Stimulated activated CD8-positive, alpha-beta memory T cell treated with anti-CD3 and anti-CD28 coated beads, Interleukin-12 subunit alpha, Interleukin-12 subunit beta, amount 100 ng/mL, for 1 hour (primary cell): ENCODE data around the gene ARHGAP30.
"Not testable (repeated sequence)": the region's sequence is repeated elsewhere in the genome, so short reads cannot be mapped to it uniquely, and the experiment has no call there.

Experiments used
- DNase-seq: peaks from one replicate; pipeline ENCODE4 v3.0.0-alpha.2; 2020; ENCODE audit warnings: low read depth

ARHGAP30 gene, protein sequence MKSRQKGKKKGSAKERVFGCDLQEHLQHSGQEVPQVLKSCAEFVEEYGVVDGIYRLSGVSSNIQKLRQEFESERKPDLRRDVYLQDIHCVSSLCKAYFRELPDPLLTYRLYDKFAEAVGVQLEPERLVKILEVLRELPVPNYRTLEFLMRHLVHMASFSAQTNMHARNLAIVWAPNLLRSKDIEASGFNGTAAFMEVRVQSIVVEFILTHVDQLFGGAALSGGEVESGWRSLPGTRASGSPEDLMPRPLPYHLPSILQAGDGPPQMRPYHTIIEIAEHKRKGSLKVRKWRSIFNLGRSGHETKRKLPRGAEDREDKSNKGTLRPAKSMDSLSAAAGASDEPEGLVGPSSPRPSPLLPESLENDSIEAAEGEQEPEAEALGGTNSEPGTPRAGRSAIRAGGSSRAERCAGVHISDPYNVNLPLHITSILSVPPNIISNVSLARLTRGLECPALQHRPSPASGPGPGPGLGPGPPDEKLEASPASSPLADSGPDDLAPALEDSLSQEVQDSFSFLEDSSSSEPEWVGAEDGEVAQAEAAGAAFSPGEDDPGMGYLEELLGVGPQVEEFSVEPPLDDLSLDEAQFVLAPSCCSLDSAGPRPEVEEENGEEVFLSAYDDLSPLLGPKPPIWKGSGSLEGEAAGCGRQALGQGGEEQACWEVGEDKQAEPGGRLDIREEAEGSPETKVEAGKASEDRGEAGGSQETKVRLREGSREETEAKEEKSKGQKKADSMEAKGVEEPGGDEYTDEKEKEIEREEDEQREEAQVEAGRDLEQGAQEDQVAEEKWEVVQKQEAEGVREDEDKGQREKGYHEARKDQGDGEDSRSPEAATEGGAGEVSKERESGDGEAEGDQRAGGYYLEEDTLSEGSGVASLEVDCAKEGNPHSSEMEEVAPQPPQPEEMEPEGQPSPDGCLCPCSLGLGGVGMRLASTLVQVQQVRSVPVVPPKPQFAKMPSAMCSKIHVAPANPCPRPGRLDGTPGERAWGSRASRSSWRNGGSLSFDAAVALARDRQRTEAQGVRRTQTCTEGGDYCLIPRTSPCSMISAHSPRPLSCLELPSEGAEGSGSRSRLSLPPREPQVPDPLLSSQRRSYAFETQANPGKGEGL

DNA sequence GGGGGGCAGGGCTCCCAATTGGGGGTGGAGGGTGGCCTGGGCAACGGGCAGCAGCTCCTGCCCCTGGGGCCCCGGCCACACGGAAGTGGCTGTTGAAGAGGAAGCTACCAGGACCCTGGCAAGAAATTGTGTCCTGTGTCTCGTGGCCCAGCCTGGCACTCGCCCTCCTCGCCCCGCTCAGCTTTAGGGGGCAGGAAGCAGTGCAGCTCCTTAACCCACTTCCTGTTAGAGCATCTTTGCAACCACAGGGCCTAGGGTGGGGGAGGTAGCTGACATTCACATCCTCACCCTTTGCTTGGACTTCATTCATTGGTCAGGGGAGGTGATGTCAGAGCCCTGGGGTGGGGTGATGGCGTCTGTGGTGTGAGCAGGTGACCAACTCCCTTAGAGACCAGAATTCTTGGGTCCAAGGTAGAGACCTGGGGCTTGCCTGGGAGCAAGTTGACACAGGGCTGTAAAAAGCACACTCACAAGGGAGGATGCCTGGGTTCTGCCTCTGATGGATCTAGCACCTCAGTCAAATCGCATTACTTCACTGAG lies at the start of gene ARHGAP30:
Gene ARHGAP30 (minus strand): TSS at position 161 of the 540 bp plus-strand sequence. CDS start 267 bp downstream, outside the sequence.
- peak; percentile 74 for DNase-seq

DNA sequence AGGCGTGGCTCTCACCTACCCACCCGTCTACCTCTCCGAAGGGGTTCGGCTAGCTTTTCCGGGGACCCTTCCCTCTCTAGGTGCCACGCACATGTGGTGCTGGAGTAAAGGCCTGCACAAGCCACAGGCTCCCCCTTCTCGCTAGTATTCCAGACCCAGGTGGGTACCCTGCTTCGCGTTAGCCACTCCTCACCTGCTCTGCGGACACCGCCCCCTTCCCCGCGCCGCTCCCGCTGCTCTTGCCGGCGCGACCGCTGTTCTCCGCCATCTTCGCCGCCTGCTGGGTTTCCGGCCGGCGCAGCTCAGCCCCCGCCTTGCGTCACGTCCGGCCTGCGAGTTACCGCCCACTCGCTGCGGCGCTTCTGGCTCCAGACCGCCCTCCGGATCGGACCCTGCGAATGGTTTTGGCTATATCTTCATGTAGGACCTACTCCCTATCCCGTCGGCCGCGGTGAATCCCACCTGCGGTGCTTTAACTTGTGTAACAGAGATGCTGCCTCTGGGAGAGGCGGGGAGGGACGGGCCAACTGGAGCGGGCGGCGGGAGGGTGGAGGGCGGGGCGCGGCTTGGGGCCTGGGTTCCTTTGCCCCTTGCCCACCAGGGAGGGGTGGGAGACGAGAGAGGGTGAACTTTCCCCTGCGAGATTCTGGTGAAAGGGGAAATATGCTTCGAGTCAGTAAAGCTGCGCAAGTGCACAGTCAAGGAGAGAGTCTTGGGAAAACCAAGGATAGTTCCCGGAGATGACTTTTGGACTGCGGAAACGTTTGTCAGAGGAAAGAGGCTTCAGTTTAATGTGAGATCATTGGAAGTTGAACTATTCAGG lies 48.3 kb upstream of the ARHGAP30 start, which contains the start of the genes NIT1 and PFDN2:
Gene NIT1 (plus strand): TSS at position 347 of the 823 bp plus-strand sequence. CDS start 72 bp downstream, at position 419.
Gene PFDN2 (minus strand): TSS at position 279 of the 823 bp plus-strand sequence. CDS start 11 bp downstream, at position 268.
- DNase-seq = peak; percentile 72

DNA sequence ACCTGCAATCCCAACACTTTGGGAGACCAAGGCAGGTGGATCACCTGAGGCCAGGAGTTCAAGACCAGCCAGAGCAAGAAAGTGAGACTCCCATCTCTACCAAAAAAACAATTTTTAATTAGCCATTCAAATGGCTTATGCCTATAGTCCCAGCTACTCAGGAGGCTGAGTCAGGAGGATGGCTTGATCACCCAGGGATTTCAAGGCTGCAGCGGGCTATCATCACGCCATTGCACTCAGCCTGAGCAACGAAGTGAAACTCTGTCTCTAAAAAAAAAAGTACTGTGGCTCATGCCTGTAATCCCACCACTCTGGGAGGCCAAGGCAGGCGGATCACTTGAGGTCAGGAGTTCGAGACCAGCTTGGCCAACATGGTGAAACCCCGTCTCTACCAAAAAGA lies 46.3 kb upstream of the ARHGAP30 start:
- not testable (repeated sequence) for DNase-seq

DNA sequence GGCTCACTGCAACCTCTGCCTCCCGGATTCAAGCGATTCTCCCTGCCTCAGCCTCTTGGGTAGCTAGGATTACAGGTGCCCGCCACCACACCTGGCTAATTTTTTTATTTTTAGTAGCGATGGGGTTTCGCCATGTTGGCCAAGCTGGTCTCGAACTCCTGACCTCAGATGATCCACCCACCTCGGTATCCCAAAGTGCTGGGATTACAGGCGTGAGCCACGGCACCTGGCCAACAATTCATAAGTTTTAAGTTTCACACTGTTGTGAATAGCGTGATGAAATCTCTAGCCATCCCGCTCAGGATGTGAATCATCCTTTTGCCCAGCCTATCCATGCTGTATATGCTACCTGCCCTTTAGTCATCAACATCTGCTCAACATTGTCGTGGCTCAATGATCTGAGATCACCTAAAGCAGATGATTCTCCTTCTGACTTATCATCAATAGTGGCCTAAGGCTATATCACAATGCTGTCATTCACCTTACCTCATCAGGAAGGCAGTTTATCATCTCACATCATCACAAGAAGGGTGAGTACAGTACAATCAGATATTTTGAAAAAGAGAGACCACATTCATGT lies 45.5 kb upstream of the ARHGAP30 start:
- DNase-seq = no peak

DNA sequence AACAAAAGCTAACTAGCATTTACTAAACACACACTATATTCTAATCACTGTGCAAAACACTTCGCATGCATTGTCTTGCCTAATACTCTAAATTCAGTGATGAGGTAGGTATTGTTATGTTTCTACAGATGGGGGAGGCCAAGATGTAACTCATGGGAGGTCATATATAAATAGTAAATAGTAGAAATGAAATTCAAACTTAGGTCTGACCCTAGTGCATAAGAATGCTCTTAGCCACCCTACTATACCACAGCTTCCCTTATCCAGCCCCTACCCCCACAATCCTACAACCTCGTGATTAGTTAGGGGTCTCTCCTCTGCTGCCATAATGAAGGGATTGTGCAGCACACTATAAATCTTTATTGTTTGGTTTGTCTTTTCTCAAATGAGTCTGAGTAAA lies 44.9 kb upstream of the ARHGAP30 start:
- DNase-seq = no peak

DNA sequence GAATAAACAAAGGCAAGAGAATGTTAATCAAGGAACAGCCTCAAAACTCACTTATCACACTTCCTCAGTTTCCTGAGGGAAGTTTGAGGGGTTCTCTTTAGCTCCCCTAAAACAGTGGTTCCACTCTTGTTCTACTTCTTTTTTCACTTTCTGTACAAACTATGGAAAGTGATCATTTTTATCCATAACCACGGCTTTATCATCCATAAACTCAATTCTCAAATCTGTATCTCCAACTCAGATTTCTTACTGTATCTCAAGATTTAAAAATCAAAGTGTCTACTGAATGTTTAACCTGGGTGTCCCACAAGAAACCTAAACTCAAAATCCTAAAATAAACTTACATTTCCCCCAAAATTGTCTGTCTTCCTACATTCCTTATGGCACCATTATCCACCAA lies 44.2 kb upstream of the ARHGAP30 start:
- no peak for DNase-seq

DNA sequence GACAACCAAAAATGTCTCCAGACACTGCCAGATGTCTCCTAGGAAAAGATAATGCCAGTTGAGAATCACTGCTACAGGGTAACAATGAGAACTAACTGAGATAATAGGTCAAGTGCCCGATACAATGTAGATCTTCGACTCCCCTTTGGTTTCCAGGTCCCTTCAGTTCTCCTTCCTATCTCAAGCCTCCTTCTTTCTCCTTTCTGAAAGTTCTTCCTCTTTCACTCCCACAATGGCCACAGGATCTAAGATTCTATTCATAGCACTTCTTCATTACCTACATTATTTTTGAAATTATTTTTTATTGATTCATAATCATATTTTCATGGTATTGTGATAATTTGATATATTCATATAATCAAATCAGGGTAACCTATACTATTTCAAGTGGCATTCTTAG lies 41.8 kb upstream of the ARHGAP30 start:
- DNase-seq = no peak

DNA sequence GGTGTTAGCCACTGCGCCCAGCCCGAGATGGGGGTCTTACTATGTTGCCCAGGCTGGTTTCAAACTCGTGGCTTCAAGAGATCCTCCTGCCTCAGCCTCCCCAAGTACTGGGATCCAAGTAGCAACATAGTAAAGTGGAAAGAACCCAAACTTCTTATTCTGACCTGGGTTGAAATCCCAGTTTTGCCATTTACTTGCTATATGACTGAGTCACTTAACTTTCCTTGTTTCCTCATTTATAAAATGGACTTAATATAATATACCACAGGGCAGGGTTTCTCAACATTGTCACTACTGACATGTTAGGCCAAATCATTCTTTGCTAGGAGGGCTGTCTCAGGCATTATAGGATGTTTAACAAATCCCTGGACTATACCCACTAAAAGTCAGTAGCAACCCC lies 41.4 kb upstream of the ARHGAP30 start:
- no peak for DNase-seq

DNA sequence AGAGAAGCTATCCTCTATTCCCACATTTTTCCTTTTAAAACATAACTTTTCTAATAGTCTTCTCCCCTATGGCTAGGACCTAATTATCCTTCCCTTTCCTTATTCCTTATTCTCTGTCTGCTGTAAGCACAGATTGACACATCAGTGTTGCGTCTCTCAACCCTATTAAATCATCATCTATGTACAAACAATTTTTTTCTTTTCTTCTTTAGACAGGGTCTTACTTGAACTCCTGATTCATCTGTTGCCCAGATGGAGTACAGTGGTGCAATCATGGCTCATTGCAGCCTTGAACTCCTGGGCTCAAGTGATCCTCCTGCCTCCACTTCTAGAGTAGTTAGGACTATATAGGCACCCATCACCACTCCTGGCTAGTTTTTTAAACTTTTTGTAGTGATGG lies 36.7 kb upstream of the ARHGAP30 start:
- DNase-seq = no peak

DNA sequence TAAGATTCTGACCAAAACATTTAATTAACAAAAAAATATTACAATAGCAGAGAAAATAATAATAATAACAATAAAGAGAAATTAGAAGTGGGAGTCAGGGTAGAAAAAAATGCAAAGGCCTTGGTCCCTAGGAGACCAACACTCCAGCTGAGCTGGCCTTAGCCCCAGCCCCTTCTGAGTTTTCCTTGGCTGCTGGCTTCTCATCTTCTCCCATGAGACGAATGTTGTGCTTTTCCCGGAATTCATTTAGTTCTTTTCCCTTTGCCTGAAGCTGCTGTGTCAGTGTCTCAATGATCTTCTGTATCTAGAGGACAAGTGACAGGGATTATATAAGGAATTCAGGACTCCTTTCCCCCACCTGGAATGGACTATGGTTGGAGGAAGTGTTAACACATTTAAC lies 30.9 kb upstream of the ARHGAP30 start:
- DNase-seq = no peak

DNA sequence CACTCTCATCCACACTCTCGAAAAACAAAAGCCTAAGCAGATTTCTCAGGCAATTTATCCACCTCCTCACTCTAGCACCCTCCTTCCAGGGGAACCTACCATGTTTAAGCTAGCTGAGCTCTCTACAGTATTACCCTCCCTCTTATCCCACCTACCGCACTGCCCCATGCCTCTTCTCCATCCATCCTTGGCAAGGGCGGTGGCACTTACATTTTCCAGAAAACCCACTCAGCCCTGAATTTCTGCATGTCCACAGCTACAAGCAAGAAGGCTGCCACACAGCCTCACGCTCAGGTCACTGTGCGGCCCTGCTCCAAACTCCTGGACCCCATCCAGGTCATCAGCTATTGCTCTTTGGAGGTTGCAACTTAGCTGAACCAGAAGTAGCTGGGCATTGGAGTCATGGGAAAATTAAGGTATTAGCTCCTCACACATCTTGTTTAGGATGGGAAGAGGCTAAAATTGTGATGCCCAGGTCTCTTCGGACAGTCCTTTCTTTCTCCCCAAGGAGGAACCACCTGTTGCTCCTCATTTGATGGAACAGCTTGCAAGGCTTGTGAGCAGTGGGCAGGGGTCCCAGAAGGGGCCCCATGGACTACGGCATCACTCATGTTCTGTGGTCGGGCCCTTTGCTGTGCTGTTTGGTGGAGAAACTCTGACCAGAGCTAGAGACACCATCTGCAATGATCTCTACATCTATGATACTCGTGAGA lies 29.6 kb upstream of the ARHGAP30 start:
- no peak for DNase-seq

DNA sequence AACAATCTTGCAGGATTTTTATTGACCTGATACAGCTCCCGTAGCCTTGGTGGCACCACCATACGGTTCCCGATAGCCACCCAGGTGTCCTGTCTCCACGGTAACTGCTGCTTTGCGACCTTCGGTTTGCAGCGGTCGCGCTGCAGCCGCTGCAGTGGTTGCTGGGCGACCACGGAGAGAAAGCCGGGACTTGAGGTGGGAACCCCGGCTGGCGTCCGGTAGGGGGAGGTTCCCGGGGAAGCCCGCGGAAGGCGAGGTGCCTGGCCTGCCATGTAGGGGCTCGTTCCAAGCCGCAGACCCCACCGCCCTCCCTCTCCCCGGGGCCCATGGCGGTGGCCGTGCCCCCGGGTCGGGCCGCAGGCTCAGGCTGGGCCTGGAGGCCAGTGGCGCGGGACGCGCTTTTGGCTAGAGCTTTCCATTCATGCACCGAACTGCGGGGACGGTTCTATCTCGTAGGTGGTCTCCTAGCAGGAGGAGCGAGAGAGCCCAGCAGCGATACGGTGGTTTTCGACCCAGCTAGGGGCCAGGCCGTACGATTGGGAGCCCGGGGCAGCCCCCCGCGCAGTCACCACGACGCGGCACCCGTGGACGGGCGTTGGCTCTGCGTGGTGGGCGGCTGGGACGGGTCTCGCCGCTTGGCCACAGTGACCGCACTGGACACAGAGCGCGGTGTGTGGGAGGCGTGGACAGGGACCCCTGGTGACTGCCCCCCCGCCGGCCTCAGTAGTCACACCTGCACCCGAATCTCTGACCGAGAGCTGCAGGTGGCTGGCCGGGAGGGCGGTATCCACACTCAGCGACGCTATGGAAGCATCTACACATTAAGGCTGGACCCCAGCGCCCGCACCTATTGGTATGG lies 28.7 kb upstream of the ARHGAP30 start, which contains the start of gene KLHDC9:
Gene KLHDC9 (plus strand): TSS at position 152 of the 859 bp plus-strand sequence. CDS start 175 bp downstream, at position 327.
- DNase-seq = peak; percentile 35

DNA sequence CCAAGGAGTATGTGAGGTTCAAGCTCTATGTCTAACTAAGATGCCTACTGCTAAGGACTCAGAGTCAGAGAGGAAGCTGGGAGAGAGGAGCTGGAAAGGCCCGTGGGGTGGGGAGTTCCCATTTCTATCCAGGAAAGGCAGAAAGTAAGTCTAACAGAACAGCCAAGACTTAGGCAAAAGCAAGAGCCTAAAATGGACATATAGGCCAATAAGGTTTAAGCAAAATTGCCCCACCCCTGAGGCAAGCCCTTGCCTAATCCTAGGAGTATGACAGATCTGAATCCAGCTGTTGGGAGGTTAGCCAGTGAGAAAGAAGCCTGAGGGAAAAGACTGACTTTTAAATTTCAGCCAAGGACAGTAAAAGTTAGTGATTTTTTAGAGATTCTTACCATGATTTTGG lies 26.8 kb upstream of the ARHGAP30 start:
- no peak for DNase-seq

DNA sequence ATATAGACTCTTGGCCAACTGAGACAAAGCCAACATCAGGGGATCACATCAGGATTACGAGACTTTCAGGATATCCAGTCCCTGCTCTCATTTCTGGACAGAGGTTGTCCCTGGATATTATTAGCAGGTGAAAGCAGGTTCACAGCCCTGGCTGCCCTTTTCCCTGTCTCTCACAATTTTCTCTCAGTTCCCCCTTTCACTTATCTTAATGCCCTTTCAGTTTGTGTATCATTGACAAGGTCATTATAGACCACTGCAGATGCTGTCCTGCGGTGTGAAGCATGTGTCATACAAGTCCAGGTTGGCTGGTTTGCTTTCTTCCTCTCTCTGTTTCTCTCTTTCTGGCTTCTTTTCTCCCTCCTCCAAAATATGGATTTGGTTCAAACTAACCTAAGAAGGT lies 26.3 kb upstream of the ARHGAP30 start:
- DNase-seq = no peak

DNA sequence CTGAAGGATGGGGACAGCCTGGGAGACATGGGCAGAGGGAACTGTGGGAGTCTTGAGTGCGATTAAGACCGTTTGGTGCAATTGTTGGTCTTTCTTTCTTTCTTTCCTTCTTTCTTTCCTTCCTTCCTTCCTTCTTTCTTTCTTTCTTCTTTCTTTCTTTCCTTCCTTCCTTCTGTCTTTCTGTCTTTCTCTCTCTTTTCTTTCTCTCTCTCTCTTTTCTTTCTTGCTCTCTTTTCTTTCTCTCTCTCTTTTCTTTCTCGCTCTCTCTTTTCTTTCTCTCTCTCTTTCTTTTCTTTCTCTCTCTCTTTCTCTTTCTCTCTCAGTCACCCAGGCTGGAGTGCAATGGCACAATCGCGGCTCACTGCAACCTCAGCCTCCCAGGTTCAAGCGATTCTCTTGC lies 25.5 kb upstream of the ARHGAP30 start:
- no peak for DNase-seq

DNA sequence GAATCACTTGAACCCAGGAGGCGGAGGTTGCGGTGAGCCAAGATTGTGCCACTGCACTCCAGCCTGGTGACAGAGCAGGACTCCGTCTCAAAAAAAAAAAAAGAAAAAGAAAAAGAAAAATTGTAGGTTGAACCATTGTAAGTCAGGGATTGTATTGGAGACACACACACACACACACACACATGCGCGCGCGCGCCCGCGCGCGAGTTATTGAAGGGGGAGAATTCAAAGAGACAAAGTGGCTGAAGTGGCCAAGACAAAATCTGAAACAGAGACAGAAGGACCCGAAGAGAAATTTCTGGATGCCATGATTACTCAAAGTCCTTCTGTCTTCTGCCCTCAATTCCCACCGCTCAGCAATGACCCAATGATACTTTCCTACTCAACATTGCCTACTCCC lies 24.8 kb upstream of the ARHGAP30 start:
- DNase-seq = no peak

DNA sequence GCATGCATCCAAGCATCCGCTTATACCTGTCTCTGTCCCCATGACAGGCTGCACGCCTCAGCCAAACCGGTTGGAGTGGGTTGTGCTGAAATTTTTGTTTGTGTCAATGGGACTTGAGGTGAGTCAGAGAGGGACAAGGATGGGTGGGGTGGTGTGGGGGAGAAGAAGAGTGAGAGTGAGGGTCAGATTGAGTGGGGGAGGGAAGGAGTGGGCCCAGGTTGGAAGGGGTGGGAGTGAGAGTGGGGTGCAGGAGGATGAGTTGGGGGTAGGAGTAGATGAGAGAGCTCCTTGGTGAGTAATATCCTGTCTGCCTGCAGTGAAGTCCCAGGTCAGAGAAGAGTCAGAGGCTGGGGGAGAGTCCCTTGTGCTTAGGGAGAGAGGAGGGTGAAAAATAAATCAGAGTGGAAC lies 22.9 kb upstream of the ARHGAP30 start:
- DNase-seq = no peak

DNA sequence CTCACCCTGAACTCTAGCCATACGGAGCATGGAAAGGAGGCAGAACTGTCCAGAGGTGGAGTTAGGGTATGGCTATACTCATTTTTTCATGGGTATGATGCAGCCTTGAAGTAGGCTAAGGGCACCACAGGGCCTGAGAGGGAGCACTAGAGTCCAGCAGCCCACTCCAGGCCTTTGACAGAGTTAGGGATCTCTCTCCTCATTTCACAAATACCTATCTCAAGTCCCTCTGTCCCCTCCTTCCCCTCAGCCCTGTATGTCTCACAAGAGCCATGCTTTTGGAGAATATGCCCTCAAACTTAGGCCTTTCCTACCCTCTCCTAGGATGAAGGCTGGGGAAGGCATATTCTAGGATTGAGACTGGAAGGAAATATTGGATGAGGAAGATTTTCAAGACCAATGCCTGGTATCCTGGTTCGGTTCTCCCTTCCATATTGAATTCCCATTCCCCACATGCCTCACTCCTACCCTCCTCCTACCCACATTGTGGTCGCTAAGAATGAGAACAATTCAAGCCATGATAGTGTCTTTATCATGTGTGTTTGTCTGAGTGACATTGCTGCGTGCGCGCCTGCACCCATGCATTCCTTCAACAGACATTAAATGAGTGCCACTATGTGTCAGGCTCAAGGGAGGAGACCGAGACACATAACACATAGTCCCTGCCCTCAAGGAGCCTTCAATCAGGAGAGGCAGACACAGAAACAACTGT lies 22.3 kb upstream of the ARHGAP30 start:
- DNase-seq = no peak
